IMR-90 (cell line): ENCODE data around the gene B4GALNT1.

Experiments used
- CEBPB ChIP-seq: IDR thresholded peaks from 2 replicates; pipeline ENCODE4 v1.6.1; 2012; ENCODE audit warnings: low read depth, low read length, improper control_type of control experiment
- CTCF ChIP-seq: conservative IDR thresholded peaks from 2 replicates; pipeline ENCODE4 v1.5.1; 2012; ENCODE audit warnings: mild to moderate bottlenecking, low read depth, low read length, improper control_type of control experiment
- MAFK ChIP-seq: IDR thresholded peaks from 2 replicates; pipeline ENCODE4 v1.6.1; 2012; ENCODE audit warnings: low read depth, low read length, improper control_type of control experiment
- MAZ ChIP-seq: IDR thresholded peaks from 2 replicates; pipeline ENCODE4 v1.6.1; 2012; ENCODE audit warnings: low read depth, mild to moderate bottlenecking, low read length, improper control_type of control experiment, moderate library complexity, borderline replicate concordance
- NFE2L2 ChIP-seq: fragments of 150-350 bp; IDR thresholded peaks from 2 replicates; pipeline ENCODE4 v1.6.1; 2016; ENCODE audit warnings: low read depth, mild to moderate bottlenecking, low read length
- POLR2A ChIP-seq: IDR thresholded peaks from 2 replicates; pipeline ENCODE4 v1.6.1; 2012; ENCODE audit warnings: mild to moderate bottlenecking, low read depth, low read length
- RAD21 ChIP-seq: IDR thresholded peaks from 2 replicates; pipeline ENCODE4 v1.6.1; 2012; ENCODE audit warnings: low read length, improper control_type of control experiment
- RCOR1 ChIP-seq: IDR thresholded peaks from 2 replicates; pipeline ENCODE4 v1.6.1; 2012; ENCODE audit warnings: mild to moderate bottlenecking, low read length, improper control_type of control experiment; ENCODE audit not compliant: insufficient replicate concordance
- SMC3 ChIP-seq: fragments of 150-350 bp; IDR thresholded peaks from 2 replicates; pipeline ENCODE4 v1.6.1; 2016; ENCODE audit warnings: low read depth, mild to moderate bottlenecking, antibody characterized with exemption, low read length, moderate library complexity
- USF2 ChIP-seq: fragments of 150-350 bp; IDR thresholded peaks from 2 replicates; pipeline ENCODE4 v1.6.1; 2017; ENCODE audit warnings: mild to moderate bottlenecking, antibody characterized with exemption, low read length, low read depth

GRCh38 chr12:57619434-57620244 is 13.4 kb downstream of the B4GALNT1 start:
- TF ChIP-seq CTCF = no peak
- TF ChIP-seq RAD21 = no peak
- no peak for TF ChIP-seq POLR2A
- TF ChIP-seq USF2 = no peak
- TF ChIP-seq MAZ = no peak
- TF ChIP-seq NFE2L2 = no peak
- no peak for TF ChIP-seq CEBPB
- no peak for TF ChIP-seq SMC3
- TF ChIP-seq RCOR1 = no peak
- no peak for TF ChIP-seq MAFK
